G401 (cell line): ENCODE results near the gene BRPF1. TPM values are rescaled to one million over a fixed set of nuclear protein-coding genes. Genes with fewer than 3 reads are reported as not detected.

ENCODE experiments used
- DNase-seq: peaks from one replicate; pipeline ENCODE4 v3.0.0-alpha.2; 2015; ENCODE audit warnings: low spot score
- in situ Hi-C: cut with HindIII; loops from 2 replicates; pipeline ENCODE4 v1.10.0; 2016; ENCODE audit warnings: low sequenced_read_pairs, mixed read lengths
- total RNA-seq: library from RNA; depleted of rRNA; stranded (reverse); fragments of >200 nt; shearing (Covaris generic); gene quantifications from 2 replicates; pipeline ENCODE4 v1.2.3, GENCODE V29; 2014; rRNA removed

Gene BRPF1
- 18.5 and 23.7 TPM in 2 replicates for total RNA-seq

GRCh38 chr3:9731206-9732079 lies at the start of gene BRPF1:
Gene BRPF1 (plus strand): TSS chr3:9731735. CDS start chr3:9734141, 2,406 bp downstream.
- peak; percentile 99 for DNase-seq
- in situ Hi-C loops: no loop called here

- DNase-seq: peak; percentile 74
- in situ Hi-C loops: no loop called here
Observed at GRCh38 chr3:9682096-9682495, 49.4 kb upstream of the BRPF1 start.

- no peak for DNase-seq
- in situ Hi-C loops: no loop called here
Observed at GRCh38 chr3:9683426-9683825, 48.1 kb upstream of the BRPF1 start.

- in situ Hi-C loops: no loop called here
- no peak for DNase-seq
Observed at GRCh38 chr3:9685216-9686049, 46.1 kb upstream of the BRPF1 start.

- in situ Hi-C loops: no loop called here
- no peak for DNase-seq
Observed at GRCh38 chr3:9686050-9686550, 45.4 kb upstream of the BRPF1 start.

GRCh38 chr3:9686703-9687102 lies 44.8 kb upstream of the BRPF1 start:
- no peak for DNase-seq
- in situ Hi-C loops: no loop called here

- in situ Hi-C loops: no loop called here
- DNase-seq: no peak
Observed at GRCh38 chr3:9687514-9687913, 44.0 kb upstream of the BRPF1 start.

GRCh38 chr3:9688961-9689360 lies 42.6 kb upstream of the BRPF1 start:
- DNase-seq: no peak
- in situ Hi-C loops: no loop called here

- no peak for DNase-seq
- in situ Hi-C loops: no loop called here
Observed at GRCh38 chr3:9689757-9690156, 41.8 kb upstream of the BRPF1 start.

- no peak for DNase-seq
- in situ Hi-C loops: no loop called here
Observed at GRCh38 chr3:9690451-9691450, 40.8 kb upstream of the BRPF1 start.

- in situ Hi-C loops: no loop called here
Observed at GRCh38 chr3:9691636-9692035, 39.9 kb upstream of the BRPF1 start.

GRCh38 chr3:9692416-9692815 lies 39.1 kb upstream of the BRPF1 start:
- in situ Hi-C loops: no loop called here
- no peak for DNase-seq

More at GRCh38 chr3:9691636-9692035, 39.9 kb upstream of the BRPF1 start:
- DNase-seq: no peak

GRCh38 chr3:9695345-9695744 lies 36.2 kb upstream of the BRPF1 start:
- DNase-seq: no peak
- in situ Hi-C loops: no loop called here

- no peak for DNase-seq
- in situ Hi-C loops: no loop called here
Observed at GRCh38 chr3:9695746-9696145, 35.8 kb upstream of the BRPF1 start.

- in situ Hi-C loops: no loop called here
- DNase-seq: no peak
Observed at GRCh38 chr3:9696480-9697220, 34.9 kb upstream of the BRPF1 start.

GRCh38 chr3:9697892-9698291 lies 33.6 kb upstream of the BRPF1 start:
- no peak for DNase-seq
- in situ Hi-C loops: no loop called here

GRCh38 chr3:9698293-9698692 lies 33.2 kb upstream of the BRPF1 start:
- DNase-seq: no peak
- in situ Hi-C loops: no loop called here

- in situ Hi-C loops: no loop called here
- no peak for DNase-seq
Observed at GRCh38 chr3:9700536-9700935, 31.0 kb upstream of the BRPF1 start.
